HG03025 (cell line): ENCODE data around the gene VAPA.
"Not testable (repeated sequence)": the region's sequence is repeated elsewhere in the genome, so short reads cannot be mapped to it uniquely, and the experiment has no call there.

Source experiments
- ATAC-seq: cut with Tn5 transposase; IDR thresholded peaks from one replicate; pipeline ENCODE4 v1.9.1; 2021; ENCODE audit warnings: mild to moderate bottlenecking, moderate library complexity; ENCODE audit not compliant: unreplicated experiment, low FRiP score

Gene VAPA

GRCh38 chr18:9885170-9886004 is 28.4 kb upstream of the VAPA start, which contains the start of gene TXNDC2:
TXNDC2 (plus strand) TSS chr18:9885973; CDS start chr18:9886681, 708 bp downstream.
- no peak for ATAC-seq

- ATAC-seq, result no peak
These were observed 27.8 kb upstream of the VAPA start for GRCh38 chr18:9886005-9886348.

- no peak for ATAC-seq
These were observed 25.8 kb upstream of the VAPA start for GRCh38 chr18:9887992-9888391.

- ATAC-seq, result no peak
These were observed 23.6 kb upstream of the VAPA start for GRCh38 chr18:9890196-9890595.

GRCh38 chr18:9890957-9891356 is 22.9 kb upstream of the VAPA start:
- no peak for ATAC-seq

GRCh38 chr18:9891515-9891914 is 22.3 kb upstream of the VAPA start:
- not testable (repeated sequence) for ATAC-seq

- ATAC-seq, result no peak
These were observed 19.3 kb upstream of the VAPA start for GRCh38 chr18:9894454-9895068.

GRCh38 chr18:9897129-9897528 is 16.7 kb upstream of the VAPA start:
- no peak for ATAC-seq

GRCh38 chr18:9897787-9898291 is 16.0 kb upstream of the VAPA start:
- not testable (repeated sequence) for ATAC-seq

- ATAC-seq, result no peak
These were observed 14.8 kb upstream of the VAPA start for GRCh38 chr18:9898792-9899549.

GRCh38 chr18:9899550-9899930 is 14.3 kb upstream of the VAPA start:
- ATAC-seq, result not testable (repeated sequence)

GRCh38 chr18:9900699-9901098 is 13.1 kb upstream of the VAPA start:
- ATAC-seq, result no peak

GRCh38 chr18:9901377-9901776 is 12.4 kb upstream of the VAPA start:
- no peak for ATAC-seq

- not testable (repeated sequence) for ATAC-seq
These were observed 11.6 kb upstream of the VAPA start for GRCh38 chr18:9902264-9902663.

- ATAC-seq, result no peak
These were observed 11.0 kb upstream of the VAPA start for GRCh38 chr18:9902832-9903231.

GRCh38 chr18:9905401-9905922 is 8.4 kb upstream of the VAPA start:
- ATAC-seq, result no peak

GRCh38 chr18:9906481-9906880 is 7.3 kb upstream of the VAPA start:
- no peak for ATAC-seq

GRCh38 chr18:9907867-9908266 is 5.9 kb upstream of the VAPA start:
- ATAC-seq, result no peak

GRCh38 chr18:9910071-9910470 is 3.7 kb upstream of the VAPA start:
- ATAC-seq, result no peak

GRCh38 chr18:9910661-9911060 is 3.2 kb upstream of the VAPA start:
- ATAC-seq, result no peak

- ATAC-seq, result no peak
These were observed 2.6 kb upstream of the VAPA start for GRCh38 chr18:9911226-9911625.
